ENCODE measurements around the gene CD4. TPM values are rescaled to one million over a fixed set of nuclear protein-coding genes. Genes with fewer than 3 reads are reported as not detected.
"Not testable (repeated sequence)": the region's sequence is repeated elsewhere in the genome, so short reads cannot be mapped to it uniquely, and the experiment has no call there.

CD4 gene
- total and polyA plus RNA-seq, 2 of the 4 experiments (the other 2 are of a cell fraction) = 5.7 to 15.0 TPM

DNA sequence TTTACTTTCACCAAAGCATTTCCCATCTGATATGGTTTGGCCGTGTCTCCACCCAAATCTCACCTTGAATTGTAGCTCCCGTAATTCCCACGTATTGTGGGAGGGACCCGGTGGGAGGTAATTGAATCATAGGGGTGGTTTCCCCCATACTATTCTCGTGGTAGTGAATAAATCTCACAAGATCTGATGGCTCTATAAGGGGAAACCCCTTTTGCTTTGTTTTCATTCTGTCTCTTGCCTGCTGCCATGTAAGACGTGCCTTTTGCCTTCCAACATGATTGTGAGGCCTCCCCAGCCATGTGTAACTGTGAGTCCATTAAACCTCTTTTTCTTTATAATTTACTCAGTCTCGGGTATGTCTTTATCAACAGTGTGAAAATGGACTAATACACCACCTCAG, 46.0 kb upstream of the CD4 start:
- H4K5ac ChIP-seq (ENCODE audit: low read depth, low read length); H3K9me3 ChIP-seq (ENCODE audit: control insufficient read depth, insufficient read depth, low read length); H3K14ac ChIP-seq (replicated peaks; ENCODE audit: low read depth, low read length); dilution Hi-C loops (cut with HindIII; ENCODE audit: low sequenced_read_pairs, unreplicated experiment); H3K4me2 ChIP-seq (ENCODE audit: low read depth, low read length); H2BK15ac ChIP-seq (ENCODE audit: low read depth, low read length); H2BK20ac ChIP-seq (ENCODE audit: low read depth, low read length); H4K91ac ChIP-seq (ENCODE audit: insufficient read depth, low read depth, low read length); in situ Hi-C loops (cut with MboI; ENCODE audit: low sequenced_read_pairs); DNase-seq; BruUV-seq (replicated peaks); H4K20me1 ChIP-seq (ENCODE audit: insufficient read depth, low read length); H3K4me3 ChIP-seq (ENCODE audit: insufficient read depth, low read depth, low read length); H2AK5ac ChIP-seq (ENCODE audit: low read depth, low read length); H2BK120ac ChIP-seq (ENCODE audit: low read depth, low read length); H2AFZ ChIP-seq (replicated peaks; ENCODE audit: low read length, poor library complexity); H3K56ac ChIP-seq (ENCODE audit: extremely low read depth, insufficient read depth, low read length); H3K23ac ChIP-seq (ENCODE audit: low read depth, low read length); H3K4ac ChIP-seq (ENCODE audit: low read depth, low read length); intact Hi-C loops (cut with micrococcal nuclease); H3K9ac ChIP-seq (ENCODE audit: low read depth, low read length); ATAC-seq (ENCODE audit: low read depth); H3K18ac ChIP-seq (ENCODE audit: low read depth, low read length); H2AK9ac ChIP-seq (replicated peaks; ENCODE audit: low read depth, low read length, poor library complexity); H3K9me1 ChIP-seq (ENCODE audit: insufficient read depth, low read length); H4K8ac ChIP-seq (ENCODE audit: low read depth in 2 of 2, low read length in 2 of 2); H3K79me1 ChIP-seq (ENCODE audit: low read depth in 1 of 2, low read length in 2 of 2); H3K4me1 ChIP-seq (ENCODE audit: control insufficient read depth, insufficient read depth, low read length); H3K27ac ChIP-seq (ENCODE audit: insufficient read depth, low read length); H3K27me3 ChIP-seq (ENCODE audit: control insufficient read depth, insufficient read depth, low read length); H2BK5ac ChIP-seq (ENCODE audit: low read depth, low read length, poor library complexity, severe bottlenecking): not testable (repeated sequence)
- CTCF ChIA-PET = interaction anchor here (0.6 kb wide), 1 partner anchor 155 kb away, joined by 3 read pairs; no protein-coding TSS in a partner anchor
- POLR2A ChIA-PET (ENCODE audit: unreplicated experiment) = interaction anchor here (0.6 kb wide), 1 partner anchor 20 kb away, joined by 3 read pairs; the partner anchor contains the start of gene COPS7A
- peaks cover 26% of the 10 kb centered on the region for H3K36me3 ChIP-seq (ENCODE audit: control insufficient read depth, insufficient read depth, low read length)
- WGBS, 2 experiments (ENCODE audit: extremely low coverage in 2 of 2, insufficient read length in 1 of 2) = no CpG with 5 or more reads among the region's 7 CpGs
